Endothelial cell of umbilical vein (primary cell): ENCODE results near the gene ARID1B.

Source experiments
- EZH2 ChIP-seq: IDR thresholded peaks from 2 replicates; pipeline ENCODE4 v1.6.1; 2012; ENCODE audit warnings: borderline replicate concordance, low read depth, mild to moderate bottlenecking, moderate library complexity, low read length, inconsistent platforms; ENCODE audit not compliant: severe bottlenecking
- FOS ChIP-seq: IDR thresholded peaks from 2 replicates; pipeline ENCODE4 v1.6.1; 2011; ENCODE audit warnings: mild to moderate bottlenecking, low read length, moderate library complexity, borderline replicate concordance; ENCODE audit not compliant: insufficient read depth
- GATA2 ChIP-seq: IDR thresholded peaks from 2 replicates; pipeline ENCODE4 v1.7.0; 2011; ENCODE audit warnings: low read depth, mild to moderate bottlenecking, moderate library complexity, mixed read lengths, low read length; ENCODE audit not compliant: insufficient read length, insufficient read depth
- MYC ChIP-seq: IDR thresholded peaks from one replicate; pipeline ENCODE4 v1.6.1; 2011; ENCODE audit warnings: mild to moderate bottlenecking, low read depth, low read length
- POLR2A ChIP-seq: IDR thresholded peaks from 2 replicates; pipeline ENCODE4 v1.6.1; 2012; ENCODE audit warnings: low read depth, mild to moderate bottlenecking, control low read depth, low read length
- TF ChIP-seq, protein P1 (sequence below), 2 donors: IDR thresholded peaks; 1 replicate in 1 of 2; 2 replicates in 1 of 2; pipeline ENCODE4 v1.5.1; 2011; ENCODE audit warnings: low read length in 2 of 2, mild to moderate bottlenecking in 2 of 2, moderate library complexity in 2 of 2, control low read depth in 1 of 2, inconsistent platforms in 1 of 2, low read depth in 1 of 2; ENCODE audit not compliant: insufficient read depth in 1 of 2; ENCODE audit errors: extremely low read depth in 1 of 2

DNA sequence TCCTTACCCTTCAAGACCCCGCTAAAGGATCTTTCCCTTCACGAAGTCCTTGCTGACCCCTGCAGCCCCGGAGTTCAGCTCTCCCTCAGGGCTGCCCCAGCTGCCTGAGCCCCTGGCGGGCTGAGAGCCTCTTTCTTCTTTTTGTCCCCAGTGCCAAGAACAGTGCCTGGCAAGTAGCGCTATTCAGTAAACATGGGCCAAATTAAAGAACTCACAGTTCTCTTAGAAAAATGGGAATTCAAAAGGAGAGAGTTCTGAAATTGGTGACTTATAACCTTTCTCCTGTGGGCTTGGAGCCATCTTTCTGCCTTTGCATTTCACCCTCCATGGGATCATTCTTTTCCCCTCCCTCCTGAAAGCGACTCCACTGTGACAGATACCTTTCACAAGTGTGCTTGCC is 318.9 kb downstream of the ARID1B start:
- TF ChIP-seq, protein P1, sequence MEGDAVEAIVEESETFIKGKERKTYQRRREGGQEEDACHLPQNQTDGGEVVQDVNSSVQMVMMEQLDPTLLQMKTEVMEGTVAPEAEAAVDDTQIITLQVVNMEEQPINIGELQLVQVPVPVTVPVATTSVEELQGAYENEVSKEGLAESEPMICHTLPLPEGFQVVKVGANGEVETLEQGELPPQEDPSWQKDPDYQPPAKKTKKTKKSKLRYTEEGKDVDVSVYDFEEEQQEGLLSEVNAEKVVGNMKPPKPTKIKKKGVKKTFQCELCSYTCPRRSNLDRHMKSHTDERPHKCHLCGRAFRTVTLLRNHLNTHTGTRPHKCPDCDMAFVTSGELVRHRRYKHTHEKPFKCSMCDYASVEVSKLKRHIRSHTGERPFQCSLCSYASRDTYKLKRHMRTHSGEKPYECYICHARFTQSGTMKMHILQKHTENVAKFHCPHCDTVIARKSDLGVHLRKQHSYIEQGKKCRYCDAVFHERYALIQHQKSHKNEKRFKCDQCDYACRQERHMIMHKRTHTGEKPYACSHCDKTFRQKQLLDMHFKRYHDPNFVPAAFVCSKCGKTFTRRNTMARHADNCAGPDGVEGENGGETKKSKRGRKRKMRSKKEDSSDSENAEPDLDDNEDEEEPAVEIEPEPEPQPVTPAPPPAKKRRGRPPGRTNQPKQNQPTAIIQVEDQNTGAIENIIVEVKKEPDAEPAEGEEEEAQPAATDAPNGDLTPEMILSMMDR (IDR thresholded peaks at IDR 0.05; ENCODE audit: extremely low read depth in 1 of 2, insufficient read depth in 1 of 2, low read depth in 1 of 2, low read length in 2 of 2) = no peak
- TF ChIP-seq FOS (no peak), POLR2A (no peak), MYC (no peak), EZH2 (no peak), GATA2 (no peak)
